GF-D8 (cell line): ENCODE measurements around the gene NEIL1.
"Not testable (repeated sequence)": the region's sequence is repeated elsewhere in the genome, so short reads cannot be mapped to it uniquely, and the experiment has no call there.

Experiments
- DNase-seq: peaks from one replicate; lab custom pipeline; 2025; lab: John Stamatoyannopoulos, UW

NEIL1 gene

GRCh38 chr15:75380773-75381172 lies 33.9 kb downstream of the NEIL1 start:
- DNase-seq: no peak

GRCh38 chr15:75383986-75384385 lies 37.1 kb downstream of the NEIL1 start:
- not testable (repeated sequence) for DNase-seq

- no peak for DNase-seq
These were observed 43.0 kb downstream of the NEIL1 start for GRCh38 chr15:75389791-75390382.

GRCh38 chr15:75397494-75397893 lies 50.7 kb downstream of the NEIL1 start:
- no peak for DNase-seq

- DNase-seq: no peak
These were observed 57.1 kb downstream of the NEIL1 start for GRCh38 chr15:75403892-75404291.
